SK-N-SH treated with all-trans-retinoic acid at 6 μM for 48 hours (cell line): ENCODE data around the gene FBXL16.

Experiments
- ATAC-seq: fragments of 200-7000 bp; cut with Tn5 transposase; 3 replicates; pipeline ENCODE4 v1.9.1; 2020; ENCODE audit warnings: mild to moderate bottlenecking, moderate library complexity
- CSDC2 ChIP-seq: fragments of 250-450 bp; sonication (Bioruptor Pico); IDR thresholded peaks from 2 replicates; pipeline ENCODE4 v1.5.0; 2020; ENCODE audit warnings: mild to moderate bottlenecking, moderate library complexity
- CSRNP3 ChIP-seq: fragments of 250-450 bp; sonication (Bioruptor Pico); IDR thresholded peaks from 2 replicates; pipeline ENCODE4 v1.5.1; 2021; ENCODE audit warnings: mild to moderate bottlenecking, moderate library complexity
- POU6F1 ChIP-seq: fragments of 250-450 bp; sonication (Bioruptor Pico); IDR thresholded peaks from 2 replicates; pipeline ENCODE4 v1.8.0; 2021; ENCODE audit warnings: low read depth, mild to moderate bottlenecking, moderate library complexity, borderline replicate concordance
- RARB ChIP-seq: fragments of 250-450 bp; sonication (Bioruptor Pico); IDR thresholded peaks from 2 replicates; pipeline ENCODE4 v1.8.0; 2021; ENCODE audit warnings: mild to moderate bottlenecking, moderate library complexity
- TOX ChIP-seq: fragments of 250-450 bp; sonication (Bioruptor Pico); IDR thresholded peaks from 2 replicates; pipeline ENCODE4 v1.8.0; 2021; ENCODE audit warnings: mild to moderate bottlenecking, moderate library complexity, borderline replicate concordance
- ZNF565 ChIP-seq: fragments of 450-650 bp; formaldehyde crosslinking; conservative IDR thresholded peaks from 2 replicates; pipeline ENCODE4 v1.5.0; 2020; ENCODE audit warnings: low read depth, mild to moderate bottlenecking, moderate library complexity
- TF ChIP-seq, protein P1 (sequence below): fragments of 250-450 bp; sonication (Bioruptor Pico); IDR thresholded peaks from 2 replicates; pipeline ENCODE4 v1.8.0; 2020; ENCODE audit warnings: mild to moderate bottlenecking, moderate library complexity, borderline replicate concordance

FBXL16 gene

DNA sequence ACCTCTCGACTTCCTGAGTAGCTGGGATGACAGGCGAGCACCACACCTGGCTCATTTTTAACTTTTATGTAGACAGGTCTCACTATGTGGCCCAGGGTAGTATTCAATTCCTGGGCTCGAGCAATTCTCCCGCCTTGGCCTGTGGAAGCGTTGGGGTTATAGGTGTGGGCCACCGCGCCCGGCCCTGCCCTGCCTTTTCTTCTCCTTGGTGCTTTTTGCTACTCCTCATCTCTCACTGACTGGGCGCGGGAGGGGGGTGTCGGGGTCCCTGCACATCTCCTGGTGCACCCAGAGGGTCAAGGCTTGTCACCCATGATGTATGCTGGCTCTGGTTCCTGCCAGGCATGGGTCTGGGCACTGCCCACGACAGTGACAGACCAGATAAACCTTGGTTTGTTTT is 61.0 kb downstream of the FBXL16 start (continued):
- TF ChIP-seq CSRNP3 = no peak
- TF ChIP-seq ZNF565 (CRISPR knock-in tag) = no peak
- TF ChIP-seq CSDC2 = no peak

DNA sequence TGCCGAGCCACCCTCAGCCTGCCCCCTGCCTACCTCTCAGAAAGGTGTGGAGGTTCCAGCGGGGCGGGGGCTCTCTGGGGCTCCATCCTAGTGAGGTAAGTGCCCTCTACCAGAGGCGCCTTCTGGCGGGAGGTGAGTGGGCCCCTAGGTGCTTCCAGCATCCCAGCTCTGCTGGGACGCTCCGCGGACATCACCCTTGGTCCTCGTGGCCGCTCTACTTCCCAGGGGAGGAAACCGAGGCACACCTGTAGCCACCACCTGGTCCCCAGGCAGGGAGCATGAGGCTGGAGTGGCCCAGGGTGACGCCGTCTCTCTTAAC is 62.6 kb downstream of the FBXL16 start:
- no peak for ATAC-seq
- TF ChIP-seq POU6F1 (CRISPR knock-in tag) (no peak), RARB (no peak), TOX (CRISPR knock-in tag) (no peak)
- TF ChIP-seq, protein P1, sequence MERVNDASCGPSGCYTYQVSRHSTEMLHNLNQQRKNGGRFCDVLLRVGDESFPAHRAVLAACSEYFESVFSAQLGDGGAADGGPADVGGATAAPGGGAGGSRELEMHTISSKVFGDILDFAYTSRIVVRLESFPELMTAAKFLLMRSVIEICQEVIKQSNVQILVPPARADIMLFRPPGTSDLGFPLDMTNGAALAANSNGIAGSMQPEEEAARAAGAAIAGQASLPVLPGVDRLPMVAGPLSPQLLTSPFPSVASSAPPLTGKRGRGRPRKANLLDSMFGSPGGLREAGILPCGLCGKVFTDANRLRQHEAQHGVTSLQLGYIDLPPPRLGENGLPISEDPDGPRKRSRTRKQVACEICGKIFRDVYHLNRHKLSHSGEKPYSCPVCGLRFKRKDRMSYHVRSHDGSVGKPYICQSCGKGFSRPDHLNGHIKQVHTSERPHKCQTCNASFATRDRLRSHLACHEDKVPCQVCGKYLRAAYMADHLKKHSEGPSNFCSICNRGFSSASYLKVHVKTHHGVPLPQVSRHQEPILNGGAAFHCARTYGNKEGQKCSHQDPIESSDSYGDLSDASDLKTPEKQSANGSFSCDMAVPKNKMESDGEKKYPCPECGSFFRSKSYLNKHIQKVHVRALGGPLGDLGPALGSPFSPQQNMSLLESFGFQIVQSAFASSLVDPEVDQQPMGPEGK (CRISPR knock-in tag) = no peak
